HG03139 (cell line): ENCODE data around the gene CLMN.
A peak's percentile ranks its signal among the peaks of the same experiment; 100 is the strongest.

Experiments used
- ATAC-seq: cut with Tn5 transposase; IDR thresholded peaks from one replicate; pipeline ENCODE4 v1.9.1; 2021; ENCODE audit not compliant: unreplicated experiment

CLMN gene

DNA sequence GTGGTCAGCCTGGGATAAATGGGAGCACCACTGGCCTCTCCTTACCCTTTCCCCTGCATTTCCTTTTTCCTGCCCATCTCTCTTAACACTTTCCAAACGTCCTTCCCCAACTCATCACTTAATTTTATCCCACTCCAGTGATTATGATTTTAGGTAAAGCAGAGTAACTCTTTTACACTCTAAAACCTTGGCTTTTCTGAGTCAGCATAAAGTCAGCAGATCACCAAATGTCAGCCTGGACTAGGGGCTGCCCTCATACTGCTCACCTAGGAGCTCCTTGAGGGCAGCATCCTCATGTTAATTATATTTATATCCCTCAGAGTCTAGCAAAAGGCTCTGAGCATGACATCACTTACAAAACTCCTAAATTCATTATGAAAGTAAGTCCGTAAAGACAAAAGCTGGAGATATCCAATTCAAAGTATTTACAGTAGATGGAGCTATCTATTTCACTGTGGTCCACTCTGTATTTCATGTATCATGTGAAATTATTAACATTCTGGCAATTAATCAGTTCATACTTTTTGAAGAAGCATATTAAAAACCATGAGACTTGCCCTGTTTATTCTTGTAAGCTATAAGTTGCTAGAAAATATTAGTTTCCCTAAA, 145.4 kb downstream of the CLMN start:
- no peak for ATAC-seq

DNA sequence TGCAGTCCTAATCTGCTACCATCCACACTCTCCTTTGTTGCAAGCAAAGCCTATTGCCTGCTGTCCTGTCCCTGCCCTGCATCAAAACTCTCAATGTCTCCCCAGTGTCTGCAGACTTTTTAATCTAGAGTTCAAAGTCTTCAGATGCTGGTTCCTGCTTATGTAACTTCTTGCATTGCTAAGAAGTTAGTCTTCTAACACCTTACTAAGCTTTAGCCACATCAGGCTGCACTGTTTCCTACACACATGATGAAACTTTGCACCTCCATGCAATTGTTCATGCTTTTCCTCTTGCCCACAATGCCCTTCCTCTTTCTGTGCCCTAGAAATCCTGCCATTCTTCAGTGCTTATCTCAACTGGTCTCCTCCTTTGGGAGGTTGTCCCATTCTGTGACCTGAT, 146.2 kb downstream of the CLMN start:
- no peak for ATAC-seq

DNA sequence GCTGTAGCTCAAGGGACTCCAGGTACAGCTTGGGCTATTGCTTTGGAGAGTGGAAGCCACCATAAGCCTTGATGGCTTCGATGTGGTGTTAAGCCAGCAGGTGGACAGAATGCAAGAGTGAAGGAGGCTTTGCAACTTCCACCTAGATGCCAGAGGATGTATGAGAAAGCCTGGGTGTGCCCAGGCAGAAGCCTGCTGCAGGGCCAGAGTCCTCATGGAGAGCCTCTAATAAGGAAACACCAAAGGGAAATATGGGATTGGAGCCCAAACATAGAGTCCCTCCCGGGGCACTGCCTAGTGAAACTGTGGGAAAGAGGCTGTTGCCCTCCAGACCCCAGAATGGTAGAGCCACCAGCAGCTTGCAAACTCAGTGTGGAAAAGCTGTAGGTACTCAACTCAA, 152.5 kb downstream of the CLMN start:
- ATAC-seq: no peak

DNA sequence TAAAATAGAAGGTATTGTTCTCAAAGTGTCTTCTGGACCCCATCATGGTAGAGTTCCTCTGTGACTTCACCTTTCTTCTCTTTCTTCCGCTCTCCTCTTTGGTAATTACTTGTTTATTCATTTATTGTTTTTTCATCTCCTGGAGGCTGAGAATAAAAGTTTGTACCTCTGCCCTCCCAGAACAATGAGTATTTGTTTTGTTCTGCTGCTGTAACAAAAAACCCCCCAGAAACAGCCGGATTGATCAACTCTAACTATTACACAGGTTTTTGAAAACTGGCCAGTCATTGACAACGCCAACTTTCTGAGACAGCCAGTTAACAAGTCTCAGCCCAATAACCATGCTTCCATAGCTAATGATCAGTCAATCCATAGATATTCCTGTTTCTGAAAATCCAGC, 154.2 kb downstream of the CLMN start:
- ATAC-seq: no peak

DNA sequence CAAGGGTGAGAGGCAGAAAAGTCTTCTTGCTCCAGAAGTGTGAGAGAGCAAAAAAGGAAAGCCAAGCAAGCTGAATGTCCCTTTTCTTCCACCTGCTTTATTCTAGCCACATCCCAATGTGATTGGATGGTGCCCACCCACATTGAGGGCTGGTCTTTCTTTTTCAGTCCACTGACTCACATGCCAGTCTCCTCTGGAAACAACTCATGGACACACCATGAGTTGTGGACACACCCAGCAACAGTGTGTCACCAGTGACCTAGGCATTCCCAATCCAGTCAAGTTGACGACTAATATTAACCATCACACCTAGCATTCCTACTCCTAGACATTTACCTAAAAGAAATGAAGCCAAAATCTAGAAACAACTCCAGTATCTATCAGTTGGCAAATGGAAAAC, 155.2 kb downstream of the CLMN start:
- no peak for ATAC-seq

DNA sequence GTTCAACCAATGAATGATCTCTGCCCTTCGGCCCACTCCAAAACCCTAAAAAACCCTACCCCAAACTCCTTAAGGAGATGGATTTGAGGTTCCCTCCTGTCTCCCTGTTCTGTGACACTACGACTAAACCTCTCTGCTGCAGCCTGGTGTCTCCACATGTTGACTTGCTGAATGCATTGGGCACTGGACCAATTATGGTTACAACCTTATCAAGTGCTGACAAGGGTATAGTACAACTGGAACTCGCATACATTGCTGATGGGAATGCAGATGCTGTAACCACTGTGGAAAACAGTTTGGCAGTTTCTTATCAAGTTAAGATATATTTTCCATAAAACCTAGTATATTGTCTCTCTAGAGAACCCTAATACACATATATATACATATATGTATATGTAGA, 156.0 kb downstream of the CLMN start:
- ATAC-seq: no peak

DNA sequence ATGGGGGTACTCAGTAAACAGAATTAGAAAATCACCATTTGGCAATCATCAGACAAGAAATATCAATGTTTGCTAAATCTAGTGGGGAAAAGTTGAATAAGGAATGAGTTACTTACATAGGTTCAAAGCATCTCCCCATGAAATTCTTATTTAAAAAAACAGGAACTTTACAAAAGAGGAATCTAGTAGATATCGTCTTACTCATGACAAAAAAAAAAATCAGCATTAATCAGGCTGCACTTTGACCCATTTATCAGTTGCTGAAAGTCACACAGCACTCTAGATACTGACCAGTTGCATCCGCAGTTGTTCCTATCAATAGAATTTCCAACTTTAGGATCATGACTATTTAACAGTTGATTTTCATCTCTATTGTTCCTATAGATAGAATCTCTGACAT, 156.6 kb downstream of the CLMN start:
- no peak for ATAC-seq

DNA sequence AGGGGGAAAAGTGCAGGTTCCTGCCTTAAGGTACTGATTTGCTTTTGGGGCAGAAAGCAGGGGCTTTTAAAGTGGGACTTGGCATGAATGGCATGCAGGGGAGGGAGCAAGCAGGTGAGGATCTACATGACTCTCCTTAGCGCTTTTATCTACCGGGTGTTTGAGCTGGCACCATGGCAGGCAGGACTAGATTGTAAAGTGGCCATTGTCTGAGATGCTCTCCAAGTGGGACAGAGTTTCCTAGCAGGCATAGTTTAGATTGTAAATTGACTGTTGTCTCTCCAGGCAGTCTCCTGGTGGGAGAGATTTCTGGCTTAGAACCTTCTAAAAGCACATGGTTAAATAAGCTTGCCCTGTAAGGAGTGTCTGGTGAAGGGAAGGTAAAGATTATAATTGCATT, 157.1 kb downstream of the CLMN start:
- ATAC-seq: no peak

DNA sequence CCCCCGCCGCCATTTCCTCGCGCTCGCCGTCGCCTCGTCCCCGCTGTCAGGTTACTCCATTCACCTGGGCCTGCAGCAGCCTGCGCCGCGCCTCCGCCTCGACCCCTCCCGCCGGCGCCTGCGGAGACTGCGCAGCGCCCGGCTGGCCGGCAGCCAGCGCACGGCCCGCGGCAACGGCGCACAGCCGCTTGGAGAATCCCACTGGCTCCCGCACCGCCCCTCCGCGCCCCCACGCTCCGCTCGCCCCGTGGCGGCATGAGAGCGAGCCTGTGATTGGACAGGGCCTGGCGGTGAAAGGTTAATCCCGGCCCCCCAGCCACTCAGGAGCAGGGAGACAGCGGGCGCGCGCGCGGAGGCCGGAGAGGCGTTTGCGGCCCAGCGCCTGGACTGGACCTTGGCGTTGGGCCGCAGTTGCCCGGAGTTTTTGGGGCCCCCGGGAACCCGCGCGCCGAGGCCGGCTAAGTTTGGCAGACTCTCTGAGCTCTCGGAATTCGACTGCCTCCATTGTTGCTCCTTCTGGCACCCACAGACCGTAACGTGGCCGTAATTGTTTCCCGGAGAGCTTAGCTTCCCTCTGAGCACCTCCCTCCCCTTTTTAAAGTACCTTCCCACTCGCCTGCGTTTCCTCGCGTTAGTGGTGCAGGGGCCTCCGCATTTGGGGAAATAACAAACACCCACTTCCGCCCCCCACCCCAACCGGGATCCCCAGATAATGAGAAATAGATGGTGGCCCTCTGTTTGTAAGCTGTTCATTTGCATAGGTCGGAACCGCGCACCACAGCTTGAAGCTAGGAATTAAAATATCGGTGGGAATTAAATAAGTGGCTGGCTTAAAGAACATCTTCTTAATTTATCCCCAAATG, 162.2 kb downstream of the CLMN start, which contains the start of gene DICER1:
TSS of gene DICER1 (minus strand) at position 203 of the 863 bp plus-strand sequence. CDS start 24,071 bp downstream, outside the sequence.
- peak; percentile 64 for ATAC-seq

DNA sequence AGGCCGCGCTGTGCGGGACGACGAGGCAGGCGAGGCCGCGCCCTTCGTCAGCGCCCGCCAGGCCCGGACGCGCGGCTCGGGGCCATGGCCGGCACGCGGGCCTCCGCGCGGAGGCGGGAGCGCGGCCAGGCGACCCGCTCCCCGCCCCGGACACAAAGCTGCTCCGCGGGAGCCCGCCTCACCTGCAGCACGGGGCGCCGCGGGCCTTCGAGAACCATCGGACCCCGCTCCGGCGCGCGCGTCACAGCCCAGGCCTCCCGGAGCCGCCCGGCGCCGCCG, 162.7 kb downstream of the CLMN start:
- peak; percentile 24 for ATAC-seq

DNA sequence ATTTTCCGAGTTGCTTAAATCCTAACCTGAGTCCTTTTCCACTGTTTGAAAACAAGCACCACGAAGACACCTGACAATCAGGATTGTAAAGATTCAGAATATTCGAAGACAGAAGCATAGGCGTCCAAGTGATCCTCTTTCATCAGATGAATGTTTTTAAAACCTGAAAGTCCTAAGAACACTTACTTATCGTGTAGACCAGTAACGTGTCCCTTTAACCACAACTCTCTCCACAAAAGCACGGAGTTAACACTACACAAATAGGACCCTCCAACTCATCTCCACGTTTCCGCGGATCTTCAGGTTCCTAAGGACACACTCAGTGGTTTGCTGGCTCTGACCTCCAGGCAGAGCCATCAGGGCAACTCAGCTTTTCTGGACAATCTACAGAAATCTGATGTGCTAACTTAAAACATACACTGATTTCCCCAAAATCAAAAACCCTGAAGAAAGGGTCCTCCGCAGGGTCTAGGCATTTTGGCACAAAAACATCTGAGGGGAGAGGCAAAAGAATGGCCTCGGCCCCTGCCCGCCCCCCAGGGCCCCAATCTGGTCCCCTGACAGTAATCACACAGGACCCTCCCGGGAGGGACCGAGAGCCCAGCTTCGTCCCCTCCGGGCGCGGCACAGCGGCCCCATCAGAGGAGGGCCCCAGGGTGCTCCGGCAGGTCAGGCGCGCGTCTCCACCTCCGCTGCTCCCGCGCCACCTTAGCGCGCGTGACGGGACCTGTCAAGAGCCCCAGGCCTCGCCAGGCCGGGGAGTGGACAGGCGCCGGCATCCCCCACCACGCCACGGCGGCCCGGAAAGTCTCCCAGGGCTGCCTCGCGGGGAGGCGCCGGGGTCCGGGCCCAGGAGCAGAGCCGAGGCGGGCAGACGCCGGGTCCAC, 163.3 kb downstream of the CLMN start:
- ATAC-seq: peak; percentile 28

DNA sequence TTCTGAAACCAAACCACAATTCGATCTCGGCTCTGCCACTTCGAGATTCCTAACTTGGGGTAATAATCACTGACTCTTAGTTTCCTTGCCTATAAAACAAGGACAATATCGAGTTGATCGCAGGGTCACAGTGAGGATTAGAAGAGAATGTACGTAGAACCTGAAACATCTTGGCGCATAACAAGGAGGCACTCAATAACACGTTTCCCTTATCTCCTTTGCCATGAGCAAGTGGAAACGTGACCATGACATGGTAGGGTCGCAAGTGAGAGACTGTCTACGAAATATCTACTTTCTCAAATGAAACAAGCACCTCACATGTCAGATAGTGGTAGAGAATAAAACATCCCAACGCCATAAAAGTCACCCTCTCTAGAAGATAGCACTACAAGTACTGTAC, 164.7 kb downstream of the CLMN start:
- ATAC-seq: no peak

DNA sequence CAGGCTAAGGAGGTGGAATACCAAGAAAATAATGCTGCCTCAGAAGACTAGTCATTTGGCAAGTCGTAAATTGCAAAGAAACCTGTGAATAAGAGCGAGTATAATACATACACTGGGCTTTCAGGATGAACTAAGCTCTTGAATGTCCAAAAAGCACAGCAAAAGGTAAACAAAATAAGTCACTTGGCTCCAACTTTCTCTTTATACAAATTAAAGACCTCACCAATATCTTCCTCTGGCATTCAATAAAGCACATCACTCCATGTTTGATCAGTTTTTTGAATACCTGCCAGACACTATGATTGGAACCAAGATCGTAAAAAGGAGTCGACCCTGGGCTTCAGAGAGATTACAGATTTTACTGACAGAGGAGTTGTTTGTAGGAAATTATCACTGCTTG, 165.8 kb downstream of the CLMN start:
- ATAC-seq: no peak

DNA sequence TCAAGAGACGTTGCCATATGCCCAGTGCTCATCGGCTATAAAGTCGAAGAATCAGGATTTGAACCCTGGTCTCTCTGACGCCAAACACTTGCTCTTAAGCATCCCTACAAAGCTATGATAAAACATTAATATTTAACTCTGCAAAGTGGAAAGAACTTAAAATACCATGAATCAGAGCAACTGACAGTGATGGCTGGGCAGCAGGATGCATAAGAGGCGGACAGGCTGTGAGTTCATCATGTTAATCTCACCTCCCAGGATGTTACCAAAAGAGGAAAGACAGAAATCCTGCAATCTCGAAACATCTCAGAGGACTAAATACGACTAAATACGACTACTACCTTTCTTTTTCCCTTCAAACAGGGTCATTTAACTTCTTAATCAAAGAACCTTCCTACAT, 168.1 kb downstream of the CLMN start:
- no peak for ATAC-seq

DNA sequence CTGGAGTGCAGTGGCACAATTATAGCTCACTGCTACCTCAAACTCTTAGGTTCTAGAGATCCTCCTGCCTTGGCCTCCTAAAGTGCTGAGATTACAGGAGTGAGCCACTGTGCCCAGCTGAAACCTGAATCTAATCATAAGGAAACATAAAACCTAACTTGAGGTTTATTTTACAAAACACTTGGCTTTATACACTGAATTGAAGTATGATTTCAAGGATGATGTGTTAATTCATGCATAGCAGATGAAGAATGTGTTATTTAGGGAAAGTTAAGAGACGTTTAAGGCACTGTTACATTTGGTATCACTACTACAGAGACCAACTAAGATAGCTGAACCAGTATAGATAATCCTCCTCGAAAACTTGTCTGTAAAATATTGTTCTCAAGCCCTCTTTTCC, 168.8 kb downstream of the CLMN start:
- ATAC-seq: no peak

DNA sequence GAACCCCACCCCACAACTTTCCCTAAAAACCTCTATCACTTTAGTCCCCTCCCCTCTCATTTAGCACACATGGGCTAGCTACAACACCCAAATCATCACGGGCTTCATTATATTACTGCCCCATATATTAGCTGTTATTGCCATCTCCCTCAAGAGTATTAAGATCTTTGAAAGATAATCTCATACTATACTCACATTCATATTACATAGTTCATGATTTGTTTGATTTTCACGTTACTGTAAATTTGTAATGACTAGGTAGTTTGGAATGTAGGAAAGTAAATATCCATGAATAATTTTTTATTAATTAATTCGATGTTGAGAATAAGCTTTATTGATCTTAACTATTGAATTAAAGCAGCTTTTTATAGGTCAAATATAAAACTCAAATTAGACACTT, 170.3 kb downstream of the CLMN start:
- no peak for ATAC-seq

DNA sequence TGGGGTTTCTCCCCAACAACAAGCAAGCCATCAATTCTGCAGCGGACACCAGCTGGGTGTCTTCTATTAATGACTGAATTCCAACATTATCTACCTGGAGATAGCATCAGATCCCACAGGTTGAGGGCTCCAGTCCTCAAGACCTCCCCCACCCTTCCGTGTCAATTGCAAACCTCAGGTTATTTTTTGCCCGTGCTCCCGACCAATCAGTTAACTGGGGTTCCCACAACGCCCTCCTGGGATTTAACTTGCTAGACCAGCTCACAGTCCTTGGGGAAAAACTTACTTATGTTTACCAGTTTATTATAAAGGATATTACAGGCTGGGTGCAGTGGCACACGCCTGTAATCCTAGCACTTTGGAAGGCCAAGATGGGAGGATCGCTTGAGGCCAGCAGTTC, 172.1 kb downstream of the CLMN start:
- no peak for ATAC-seq

DNA sequence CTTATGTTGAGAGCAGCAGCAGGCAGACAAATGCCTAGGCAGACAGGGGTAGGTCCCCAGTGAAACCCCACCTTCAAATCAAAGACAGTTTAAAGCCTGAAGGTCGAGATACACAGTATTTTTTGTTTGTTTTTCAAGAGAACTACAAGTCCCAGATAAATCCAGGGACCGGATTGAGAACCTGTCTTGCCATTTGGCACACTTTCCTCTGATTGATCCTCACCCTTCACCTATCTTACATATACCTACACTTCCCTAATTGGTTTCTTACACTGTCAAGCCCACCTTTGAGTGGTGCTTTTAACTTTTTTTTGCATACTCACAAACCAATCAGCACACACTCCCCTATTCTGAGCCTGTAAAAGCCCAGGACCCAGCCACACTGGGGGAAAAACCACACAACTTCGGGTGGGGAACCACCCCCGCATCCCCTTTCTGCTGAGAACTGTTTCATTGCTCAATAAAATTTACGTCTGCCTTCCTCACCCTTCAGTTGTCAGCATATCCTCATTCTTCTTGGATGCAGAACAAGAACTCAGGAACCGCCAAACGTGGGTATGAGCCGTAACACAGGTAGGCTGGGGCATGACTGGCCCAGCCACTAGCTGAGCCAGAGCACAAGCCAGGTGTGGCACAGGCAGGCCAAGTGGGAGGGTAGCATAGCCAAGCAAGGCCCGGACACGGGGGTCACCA, 173.5 kb downstream of the CLMN start:
- ATAC-seq: no peak

DNA sequence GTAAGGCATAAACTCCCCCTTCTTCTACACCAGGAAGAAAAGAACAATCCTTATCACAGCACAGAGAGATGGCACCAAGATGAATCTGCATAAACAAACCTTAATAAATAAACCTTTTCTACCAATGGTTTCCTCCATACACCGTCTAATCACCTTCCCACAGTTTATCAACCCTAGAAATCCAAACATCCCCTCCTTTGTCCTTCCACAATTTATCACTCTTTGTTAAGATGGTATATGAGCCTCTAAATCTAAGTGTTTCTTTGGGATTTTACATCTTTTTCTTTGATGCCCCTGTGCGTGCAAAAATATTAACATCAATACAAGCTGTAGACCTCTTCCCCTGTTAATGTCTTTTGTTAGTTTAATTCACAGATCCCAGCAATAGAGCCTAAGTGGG, 174.9 kb downstream of the CLMN start:
- no peak for ATAC-seq

DNA sequence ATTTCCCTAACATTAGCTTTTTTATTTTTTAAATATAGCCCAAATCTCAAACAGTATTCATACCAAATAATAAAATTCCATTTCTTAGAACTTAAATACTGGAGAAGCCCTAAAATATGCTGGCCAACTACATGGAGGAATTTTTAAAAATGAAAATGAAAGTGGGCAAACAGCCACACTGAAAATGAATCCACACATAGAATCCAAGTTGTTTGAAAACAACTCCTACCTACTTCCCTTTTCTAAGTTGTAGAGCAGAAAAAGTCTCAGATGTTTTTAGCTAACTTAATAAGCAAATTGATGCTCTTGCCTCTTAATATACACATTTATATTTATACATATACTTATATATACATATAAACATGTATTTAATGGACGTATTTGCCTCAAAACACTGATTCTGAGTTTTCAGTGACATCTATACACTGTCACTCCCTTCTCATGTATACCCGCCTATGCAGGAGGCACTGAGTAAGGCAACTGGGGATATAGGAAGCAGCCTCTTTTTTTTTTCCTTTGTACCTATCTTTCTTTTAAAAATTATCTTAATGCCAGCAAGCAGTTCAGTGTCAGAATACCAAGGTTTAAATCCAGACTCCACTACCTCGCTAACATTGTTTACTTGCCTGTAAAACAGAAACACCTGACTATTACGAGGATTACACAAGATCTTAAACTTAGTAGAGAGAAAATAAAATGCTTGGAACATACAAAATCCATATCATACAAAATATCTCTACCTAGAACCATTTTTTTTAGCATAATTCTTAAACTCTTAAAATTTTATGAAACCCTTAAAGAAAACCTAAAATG, 175.7 kb downstream of the CLMN start:
- ATAC-seq: no peak
